NCI-H510A treated with DMSO at 0.1 percent for 48 hours (cell line): Measurements from ENCODE around the gene CEP85.
A peak's percentile ranks its signal among the peaks of the same experiment; 100 is the strongest.

ENCODE experiments used
- DNase-seq: peaks from one replicate; lab custom pipeline; 2025; lab: John Stamatoyannopoulos, UW

Gene CEP85, protein sequence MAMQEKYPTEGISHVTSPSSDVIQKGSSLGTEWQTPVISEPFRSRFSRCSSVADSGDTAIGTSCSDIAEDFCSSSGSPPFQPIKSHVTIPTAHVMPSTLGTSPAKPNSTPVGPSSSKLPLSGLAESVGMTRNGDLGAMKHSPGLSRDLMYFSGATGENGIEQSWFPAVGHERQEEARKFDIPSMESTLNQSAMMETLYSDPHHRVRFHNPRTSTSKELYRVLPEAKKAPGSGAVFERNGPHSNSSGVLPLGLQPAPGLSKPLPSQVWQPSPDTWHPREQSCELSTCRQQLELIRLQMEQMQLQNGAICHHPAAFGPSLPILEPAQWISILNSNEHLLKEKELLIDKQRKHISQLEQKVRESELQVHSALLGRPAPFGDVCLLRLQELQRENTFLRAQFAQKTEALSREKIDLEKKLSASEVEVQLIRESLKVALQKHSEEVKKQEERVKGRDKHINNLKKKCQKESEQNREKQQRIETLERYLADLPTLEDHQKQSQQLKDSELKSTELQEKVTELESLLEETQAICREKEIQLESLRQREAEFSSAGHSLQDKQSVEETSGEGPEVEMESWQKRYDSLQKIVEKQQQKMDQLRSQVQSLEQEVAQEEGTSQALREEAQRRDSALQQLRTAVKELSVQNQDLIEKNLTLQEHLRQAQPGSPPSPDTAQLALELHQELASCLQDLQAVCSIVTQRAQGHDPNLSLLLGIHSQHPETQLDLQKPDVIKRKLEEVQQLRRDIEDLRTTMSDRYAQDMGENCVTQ

DNA sequence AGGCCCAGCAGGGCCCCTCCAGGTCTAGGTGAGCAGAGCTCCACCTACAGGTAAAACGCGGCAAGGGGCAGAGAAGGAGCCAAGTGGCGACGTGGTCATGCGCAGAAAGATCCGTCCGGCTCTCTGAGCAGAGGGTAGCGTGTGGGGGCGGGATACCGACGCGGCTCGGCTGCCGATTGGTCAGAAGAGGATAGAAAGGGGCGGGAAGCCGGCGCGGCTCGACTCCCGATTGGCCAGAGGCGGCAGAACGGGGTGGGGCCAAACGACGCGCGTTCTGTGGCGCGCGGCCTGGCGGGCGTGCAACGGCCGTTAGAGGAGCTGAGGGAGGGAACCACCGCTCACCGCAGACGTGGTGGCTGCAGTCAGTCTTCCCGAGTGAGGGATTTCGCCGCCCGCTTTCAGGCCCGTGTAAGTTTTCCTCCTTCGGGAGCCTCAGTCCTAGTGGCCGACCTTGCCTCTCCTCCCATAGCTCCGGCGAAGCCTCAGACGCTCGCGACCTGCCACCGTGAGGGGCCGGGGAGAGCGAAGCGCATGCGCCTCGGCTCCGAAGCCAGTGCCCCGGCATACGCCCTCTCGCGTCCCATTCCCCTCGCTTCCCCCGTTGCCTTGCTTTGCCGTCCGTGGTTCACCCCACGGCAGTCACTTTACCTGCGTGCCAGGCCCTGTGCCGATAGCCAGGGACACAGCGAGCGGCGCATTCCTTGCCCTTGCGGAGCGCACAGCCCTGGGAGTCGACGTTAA lies at the start of gene CEP85:
CEP85 (plus strand) TSS at position 298 of the 741 bp plus-strand sequence. CDS start 5,584 bp downstream, outside the sequence.
- peak; percentile 97 for DNase-seq

DNA sequence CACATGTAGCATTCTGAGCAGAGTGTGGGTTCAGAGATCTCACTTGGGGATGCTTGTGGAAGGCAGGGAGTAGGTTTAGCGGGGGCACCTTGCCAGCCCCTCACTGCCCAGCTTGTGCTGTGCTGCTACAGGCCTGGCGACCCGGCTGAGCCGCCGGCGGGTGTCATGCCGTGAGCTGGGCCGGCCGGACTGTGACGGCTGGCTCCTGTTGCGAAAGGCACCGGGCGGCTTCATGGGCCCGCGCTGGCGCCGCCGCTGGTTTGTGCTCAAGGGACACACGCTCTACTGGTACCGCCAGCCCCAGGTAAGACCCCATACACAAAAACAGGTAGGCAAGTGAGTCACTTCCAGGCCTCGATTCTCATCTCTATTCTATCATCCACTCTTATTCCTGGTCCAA lies 49.1 kb upstream of the CEP85 start:
- DNase-seq = no peak

DNA sequence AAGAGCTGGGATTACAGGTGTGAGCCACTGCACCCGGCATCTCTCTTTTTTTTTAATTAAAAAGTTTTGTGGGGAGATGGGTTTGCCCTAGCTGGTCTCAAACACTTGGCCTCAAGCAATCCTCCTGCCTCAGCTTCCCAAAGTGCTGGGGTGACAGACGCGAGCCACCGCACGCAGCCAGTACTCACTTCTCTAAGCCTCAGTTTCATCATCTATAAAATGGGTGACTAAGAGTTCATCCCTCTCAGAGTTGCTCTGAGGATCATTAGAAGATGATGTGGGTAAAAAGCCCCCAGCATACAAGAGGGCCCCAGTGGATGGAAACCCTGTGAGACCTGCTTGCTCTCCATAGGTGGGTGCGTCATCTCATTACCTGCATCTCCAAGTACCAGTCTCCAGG lies 46.1 kb upstream of the CEP85 start:
- DNase-seq = no peak

DNA sequence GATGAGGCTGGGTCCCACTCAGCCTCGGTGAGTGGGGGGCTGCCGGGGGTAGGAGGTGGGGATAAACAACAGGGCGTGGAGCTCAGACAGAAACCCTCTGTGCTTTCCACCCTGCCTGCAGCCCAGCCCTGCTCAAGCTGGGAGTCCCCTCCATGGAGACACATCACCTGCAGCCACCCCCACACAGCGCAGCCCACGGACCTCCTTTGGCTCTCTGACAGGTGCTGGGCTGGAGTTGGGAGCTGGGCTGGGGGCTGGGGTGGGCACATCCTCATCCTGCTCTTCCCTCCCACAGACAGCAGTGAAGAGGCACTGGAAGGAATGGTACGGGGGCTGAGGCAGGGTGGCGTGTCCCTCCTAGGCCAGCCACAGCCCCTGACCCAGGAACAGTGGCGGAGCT lies 45.5 kb upstream of the CEP85 start:
- no peak for DNase-seq

DNA sequence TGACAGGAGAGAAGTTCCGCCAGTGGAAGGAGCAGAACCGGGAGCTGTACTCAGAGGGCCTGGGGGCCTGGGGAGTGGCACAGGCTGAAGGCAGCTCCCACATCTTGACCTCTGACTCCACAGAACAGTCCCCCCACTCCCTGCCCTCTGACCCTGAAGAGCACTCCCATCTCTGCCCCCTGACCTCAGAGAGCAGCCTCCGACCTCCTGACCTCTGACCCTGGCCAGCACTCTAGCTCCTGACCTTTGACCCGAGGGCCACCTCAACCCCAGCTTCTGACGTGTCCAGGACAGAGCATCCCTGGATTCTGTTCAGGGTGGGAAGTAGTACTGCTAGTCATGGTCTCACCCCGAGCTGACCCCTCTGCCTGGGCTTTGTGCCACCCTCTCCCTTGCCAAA lies 44.7 kb upstream of the CEP85 start:
- DNase-seq = no peak

DNA sequence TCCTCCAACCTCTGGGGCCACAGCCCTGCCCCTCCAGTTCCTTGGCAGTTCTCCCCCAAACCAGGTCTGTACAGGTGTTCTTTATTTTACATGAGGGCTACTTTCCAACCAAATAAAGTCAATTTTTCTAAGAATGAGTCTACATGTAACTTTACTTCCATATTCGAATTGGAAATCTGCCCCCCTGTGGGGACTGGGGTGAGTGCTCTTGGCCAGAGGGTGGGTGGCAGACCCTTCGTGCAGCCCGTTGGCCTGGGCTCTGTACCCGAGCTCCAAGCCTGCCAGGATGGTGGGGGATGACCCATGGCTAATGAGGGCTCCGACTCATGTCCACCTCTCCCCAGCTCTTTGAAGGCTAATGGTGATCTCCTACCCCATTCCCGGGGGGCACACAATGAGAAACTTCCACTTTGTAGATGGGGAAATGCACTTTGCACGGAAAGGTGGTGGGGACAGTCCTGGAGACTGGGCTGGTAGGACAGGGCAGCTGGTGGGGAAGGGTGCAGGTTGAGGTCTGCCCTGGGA lies 44.2 kb upstream of the CEP85 start:
- no peak for DNase-seq

DNA sequence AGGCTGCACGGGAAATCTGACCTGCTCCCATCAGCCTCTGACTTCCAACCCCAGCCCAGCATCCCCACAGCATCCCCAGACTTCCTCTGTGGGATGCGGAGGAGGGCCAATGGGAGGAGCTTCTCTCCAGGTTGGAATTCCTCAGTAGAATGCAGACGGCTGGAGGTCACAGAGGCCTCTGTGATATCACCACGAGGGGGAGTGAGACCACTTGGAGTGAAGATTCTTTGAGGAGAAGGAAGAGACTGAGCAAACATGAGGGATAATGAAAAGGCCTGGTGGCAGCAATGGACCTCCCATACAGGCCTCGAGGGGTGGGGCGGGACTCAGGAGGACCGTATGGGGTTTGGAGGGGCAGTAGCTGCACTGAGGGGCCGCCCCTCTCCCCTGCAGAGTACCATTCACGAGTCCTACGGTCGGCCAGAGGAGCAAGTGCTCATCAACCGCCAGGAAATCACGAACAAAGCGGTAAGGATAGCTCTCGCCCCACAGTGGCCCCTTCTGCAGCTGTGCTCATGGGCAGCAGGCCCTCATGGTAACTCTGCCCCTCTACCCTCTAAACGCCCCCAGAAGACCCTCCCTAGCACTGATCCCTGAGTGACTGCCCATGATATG lies 43.5 kb upstream of the CEP85 start, which contains the start of gene CATSPER4:
CATSPER4 (plus strand) TSS at position 230 of the 615 bp plus-strand sequence; CDS start at position 256, 26 bp downstream.
- no peak for DNase-seq

DNA sequence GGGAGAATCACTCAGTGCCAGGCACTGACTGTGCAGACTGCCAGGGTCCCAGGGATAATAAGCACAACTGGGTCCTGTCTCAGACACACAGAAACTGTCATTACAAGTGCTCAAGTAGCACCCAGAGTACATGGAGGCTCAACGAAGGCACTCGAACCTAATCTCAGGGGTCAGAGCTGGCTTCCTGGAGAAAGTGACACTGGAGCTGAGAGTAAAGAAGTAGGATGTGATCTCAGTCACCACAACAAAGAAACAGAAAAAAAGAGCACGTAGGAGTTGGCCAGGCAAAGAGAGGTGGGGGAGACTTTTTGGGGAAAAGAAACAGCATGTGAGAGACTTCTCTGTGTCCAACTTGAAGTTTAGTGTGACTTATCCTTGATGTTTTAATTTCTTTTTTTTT lies 42.3 kb upstream of the CEP85 start:
- no peak for DNase-seq

DNA sequence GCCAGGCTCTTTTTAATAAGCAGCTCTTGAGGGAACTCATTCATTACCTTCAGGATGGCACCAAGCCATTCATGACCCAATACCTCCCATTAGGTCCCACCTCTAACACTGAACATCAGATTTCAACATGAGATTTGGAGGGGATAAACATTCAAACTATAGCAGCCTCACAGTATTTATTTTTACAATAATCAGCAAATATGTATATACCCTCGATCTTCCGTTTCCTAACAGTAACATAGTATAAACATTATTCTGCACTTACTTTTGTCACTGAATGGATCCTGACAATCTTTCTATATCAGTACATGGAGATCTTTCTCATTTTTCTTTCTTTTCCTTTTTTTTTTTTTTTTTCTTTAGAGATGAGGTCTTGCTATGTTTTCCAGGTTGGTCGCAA lies 38.2 kb upstream of the CEP85 start:
- DNase-seq = no peak

DNA sequence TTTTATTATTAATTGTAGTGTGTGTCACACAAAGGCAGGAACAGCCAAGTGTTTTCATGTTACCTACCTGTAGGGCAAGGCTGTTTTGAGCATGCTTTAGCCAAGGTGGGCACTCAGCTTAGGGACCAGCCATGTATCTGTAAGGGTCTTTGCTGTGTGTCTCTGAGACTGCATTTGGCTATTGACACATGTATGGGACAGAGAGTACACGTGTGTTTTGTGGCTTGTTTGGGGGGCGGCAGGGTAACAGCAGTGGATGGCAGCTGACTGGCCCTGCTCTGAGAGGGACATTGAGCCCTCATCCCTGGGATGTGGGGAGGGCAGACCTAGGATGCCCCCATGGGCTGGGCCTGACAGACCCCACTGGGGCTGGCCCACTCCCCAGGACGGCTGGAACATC lies 36.7 kb upstream of the CEP85 start:
- DNase-seq = no peak

DNA sequence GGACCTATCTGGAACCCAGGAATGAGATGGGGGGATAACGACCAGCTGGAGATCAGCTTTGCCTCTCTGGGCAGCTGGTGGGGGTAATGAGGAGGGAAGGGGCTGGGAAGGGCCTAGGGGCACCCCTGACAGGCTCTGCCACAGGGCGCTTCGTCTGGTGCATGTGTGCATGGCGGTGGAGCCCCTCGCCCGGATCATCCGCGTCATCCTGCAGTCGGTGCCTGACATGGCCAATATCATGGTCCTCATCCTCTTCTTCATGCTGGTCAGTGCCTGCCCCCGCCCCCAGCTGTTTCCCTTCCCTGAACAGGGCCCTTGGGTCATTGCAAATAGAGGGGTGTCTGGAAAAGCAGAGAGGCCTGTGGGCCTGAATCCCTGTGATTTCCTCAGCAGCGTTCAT lies 36.2 kb upstream of the CEP85 start:
- no peak for DNase-seq

DNA sequence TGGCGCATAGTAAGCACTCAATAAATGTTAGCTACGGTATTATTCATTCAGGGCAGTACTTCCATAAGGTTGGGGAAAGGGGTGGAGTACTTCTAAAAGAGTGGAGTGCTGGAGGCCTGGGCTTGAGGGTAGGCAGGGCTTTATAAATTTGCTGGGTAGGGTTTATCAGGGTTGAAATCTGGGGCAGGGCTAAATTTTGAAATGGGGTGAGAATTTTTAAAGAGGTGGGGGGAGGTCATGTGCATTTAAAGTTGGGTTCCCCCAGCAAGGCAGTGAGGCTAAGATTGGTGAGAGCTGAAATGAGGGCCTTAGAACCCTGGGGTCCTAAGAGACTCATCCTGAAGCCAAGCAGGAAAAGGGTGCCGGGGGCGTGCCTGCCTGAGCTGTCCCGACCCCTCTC lies 33.6 kb upstream of the CEP85 start:
- no peak for DNase-seq

DNA sequence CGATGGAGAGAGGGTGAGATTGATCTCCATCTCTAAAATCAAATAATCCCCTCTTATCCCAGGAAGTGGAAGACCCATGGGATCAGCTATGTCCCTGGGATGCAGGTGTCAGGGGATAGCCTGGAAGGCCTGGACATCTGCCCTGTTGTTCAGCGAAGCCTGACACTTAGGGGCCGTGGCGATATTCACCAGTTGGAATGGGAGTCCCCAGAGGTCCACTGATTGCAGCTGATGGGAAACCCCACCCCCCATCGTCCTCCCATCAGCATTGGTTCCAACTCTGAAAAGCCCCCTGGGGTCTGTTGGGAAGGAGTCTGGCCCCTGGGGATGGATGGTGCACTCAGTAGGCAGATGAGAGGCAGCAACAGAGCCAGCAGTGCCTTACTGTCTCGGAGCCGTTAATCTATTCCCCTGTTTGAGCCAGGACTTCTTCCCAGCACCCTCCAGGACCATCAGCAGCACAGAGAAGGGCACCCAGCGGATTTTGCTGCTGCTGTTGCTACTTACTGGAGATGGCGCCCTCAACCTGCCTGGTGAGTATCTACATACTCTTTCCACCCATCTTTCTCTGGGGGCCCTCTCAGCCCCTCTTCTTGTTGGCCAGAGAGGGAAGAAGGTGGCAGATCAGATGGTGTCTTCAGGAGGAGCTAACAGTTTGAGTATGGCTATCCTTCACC lies 30.2 kb upstream of the CEP85 start:
- DNase-seq = no peak

DNA sequence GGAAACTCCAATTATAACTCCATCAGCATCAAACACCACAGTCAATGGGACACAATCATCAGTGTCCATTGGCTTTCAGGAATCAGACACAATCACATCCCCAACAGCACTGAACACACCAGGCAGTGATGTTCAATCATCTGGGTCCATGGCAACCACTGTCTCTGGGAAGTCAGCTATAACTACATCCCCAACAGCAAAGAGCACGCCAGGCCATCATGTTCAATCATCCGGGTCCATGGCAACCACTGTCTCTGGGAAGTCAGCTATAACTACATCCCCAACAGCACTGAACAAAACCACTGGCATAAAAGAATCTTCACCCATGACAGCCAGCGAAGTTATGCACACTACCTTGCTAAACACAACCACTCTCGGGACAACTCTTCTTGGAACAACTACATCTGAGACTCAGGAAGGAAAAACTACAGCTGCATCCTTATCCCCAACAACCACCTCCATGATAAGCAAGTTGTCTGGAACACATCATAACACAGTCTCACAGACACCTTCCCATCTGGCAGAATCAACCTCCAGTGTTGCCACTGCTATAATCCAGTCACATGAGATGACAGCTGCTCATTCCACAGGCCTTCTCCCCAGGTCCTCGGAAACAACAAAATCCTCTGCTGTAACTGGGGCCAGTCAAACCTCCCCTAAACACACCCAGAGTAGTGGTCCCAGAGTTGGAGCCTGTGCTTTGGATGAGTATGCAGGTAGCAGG lies 23.7 kb upstream of the CEP85 start:
- DNase-seq = no peak

DNA sequence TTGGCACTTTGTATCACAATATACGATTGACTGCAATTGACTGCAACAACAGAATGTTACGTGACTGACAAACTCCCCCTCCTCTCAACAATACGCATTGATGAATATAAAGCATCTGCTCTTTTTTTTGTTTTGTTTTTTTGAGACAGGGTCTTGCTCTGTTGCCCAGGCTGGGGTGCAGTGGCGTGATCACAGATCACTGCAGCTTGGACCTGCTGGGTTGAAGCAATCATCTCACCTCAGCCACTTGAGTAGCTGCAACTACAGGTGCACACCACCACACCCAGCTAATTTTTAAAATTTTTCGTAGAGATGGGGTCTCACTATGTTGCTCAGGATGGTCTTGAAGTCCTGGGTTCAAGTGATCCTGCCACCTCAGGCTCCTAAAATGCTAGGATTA lies 21.3 kb upstream of the CEP85 start:
- no peak for DNase-seq

DNA sequence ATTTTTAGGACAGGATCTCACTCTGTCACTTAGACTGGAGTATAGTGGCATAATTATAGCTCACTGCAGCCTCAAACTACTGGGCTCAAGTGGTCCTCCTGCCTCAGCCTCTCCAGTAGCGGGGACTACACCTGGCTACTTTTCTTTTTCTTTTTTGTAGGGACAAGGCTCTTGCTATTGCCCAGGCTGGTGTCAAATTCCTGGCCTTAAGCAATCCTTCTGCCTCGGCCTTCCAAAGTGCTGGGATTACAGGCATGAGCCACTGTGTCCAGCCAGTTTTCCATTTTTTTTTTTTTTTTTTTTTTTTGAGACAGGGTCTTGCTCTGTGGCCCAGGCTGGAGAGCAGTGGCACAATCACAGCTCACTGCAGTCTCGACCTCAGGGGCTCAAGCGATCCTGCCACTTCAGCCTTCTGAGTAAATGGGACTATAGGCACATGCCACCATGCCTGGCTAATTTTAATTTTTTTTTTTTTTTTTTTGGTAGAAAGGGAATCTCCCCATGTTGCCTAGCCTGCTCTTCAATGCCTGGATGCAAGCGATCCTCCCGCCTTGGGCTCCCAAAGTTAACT lies 20.6 kb upstream of the CEP85 start:
- DNase-seq = no peak

DNA sequence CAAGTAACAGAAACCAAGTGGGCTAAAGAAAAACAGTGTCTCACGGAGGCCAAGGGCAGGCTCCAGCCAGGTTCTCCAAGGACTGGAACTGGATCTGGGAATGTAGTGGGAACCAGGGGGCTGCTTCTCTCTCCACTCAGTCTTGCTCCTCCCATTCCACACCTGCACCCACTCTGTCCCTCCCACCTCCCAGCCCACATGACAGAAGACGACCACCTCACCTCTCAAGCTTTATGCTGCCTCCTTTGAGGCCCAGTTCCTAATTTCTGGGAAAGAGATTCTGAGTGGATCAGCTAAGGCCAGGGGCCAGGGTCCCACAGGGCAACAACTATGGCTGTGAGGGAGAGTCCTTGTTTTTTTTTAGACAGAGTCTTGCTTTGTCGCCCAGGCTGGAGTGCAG lies 18.8 kb upstream of the CEP85 start:
- DNase-seq = no peak

DNA sequence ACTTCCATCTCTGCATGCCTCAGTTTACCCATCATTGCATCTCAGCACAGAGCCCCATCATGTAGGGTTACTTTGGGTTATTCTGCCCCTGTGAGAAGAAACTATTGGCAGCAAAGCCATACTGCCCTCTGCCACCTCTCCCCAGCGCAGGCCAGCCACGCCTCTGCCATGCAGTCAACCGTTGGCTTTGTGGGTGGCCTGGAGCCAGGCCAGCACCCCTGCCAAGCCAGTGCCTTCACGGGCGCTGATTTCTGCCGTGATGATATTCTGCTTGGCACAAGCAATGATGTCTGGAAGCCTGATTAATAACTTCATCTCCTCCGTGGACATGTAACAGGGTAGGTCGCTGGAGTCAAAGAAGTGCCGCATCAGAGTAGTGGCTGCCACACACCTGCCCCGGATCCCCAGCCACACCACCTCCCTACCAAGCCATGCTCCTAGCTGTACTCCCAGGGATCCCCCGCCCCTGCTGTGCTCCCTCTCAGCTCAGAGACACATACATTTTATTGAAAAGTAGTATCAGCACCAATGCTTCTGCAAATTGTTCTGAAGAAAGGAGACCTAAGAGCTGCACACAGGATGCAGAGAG lies 15.0 kb upstream of the CEP85 start:
- DNase-seq = no peak

DNA sequence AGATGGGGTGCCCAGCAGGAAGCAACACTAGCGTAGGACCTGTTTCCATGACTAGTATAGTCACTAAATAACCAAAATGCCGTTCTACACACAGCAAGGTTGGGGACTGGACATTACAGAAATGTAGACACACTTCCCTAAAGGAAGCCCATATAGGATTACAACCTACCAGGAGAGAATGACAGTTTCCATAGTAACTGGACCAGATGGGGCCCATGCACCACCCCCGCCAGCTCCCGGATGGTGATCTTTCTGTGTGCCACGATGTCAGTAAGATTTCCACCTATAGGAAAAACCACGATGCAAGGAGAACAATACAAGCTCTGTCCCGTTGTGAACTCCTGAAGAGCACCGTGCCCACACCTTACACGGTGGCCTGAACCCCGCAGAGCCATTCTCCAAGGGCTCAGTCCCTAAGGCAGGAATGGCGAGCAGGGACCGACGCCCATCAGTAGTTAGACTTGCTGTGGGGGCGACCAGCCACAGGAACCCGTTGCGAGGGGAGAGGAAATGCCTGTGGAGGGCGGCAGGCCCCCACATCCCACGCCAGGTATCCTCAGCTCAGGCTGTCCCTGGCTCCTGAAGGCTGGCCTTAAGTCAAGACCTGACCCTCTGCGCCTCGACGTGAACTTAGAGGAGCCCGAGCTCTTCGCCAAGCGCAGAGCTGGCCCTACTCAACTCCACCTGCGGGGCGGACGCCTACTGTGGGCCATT lies 13.6 kb upstream of the CEP85 start:
- DNase-seq = no peak
